Esophagus squamous epithelium (tissue), 5 donors: ENCODE data around the gene CLEC3B. TPM values are rescaled to one million over a fixed set of nuclear protein-coding genes. Genes with fewer than 3 reads are reported as not detected.

Experiments used
- DNase-seq: peaks from one replicate; lab custom pipeline; 2025; lab: John Stamatoyannopoulos, UW
- H3K27ac ChIP-seq, 4 donors: fragments of 200-600 bp; sonication (generic); one replicate each; pipeline ENCODE4 v1.5.1; 2016 to 2019; ENCODE audit warnings: mild to moderate bottlenecking in 1 of 4
- H3K27me3 ChIP-seq, 4 donors: fragments of 200-600 bp; sonication (generic); 1 replicate in 3 of 4; 2 replicates in 1 of 4; pipeline versions ENCODE4 v1.5.1 to v1.6.0; 2017 to 2021; ENCODE audit warnings: antibody characterized with exemption in 1 of 4
- H3K36me3 ChIP-seq, 3 donors: fragments of 200-600 bp; sonication (generic); one replicate each; pipeline ENCODE4 v1.5.1; 2016 to 2019
- H3K4me1 ChIP-seq, 3 donors: fragments of 200-600 bp; sonication (generic); one replicate each; pipeline ENCODE4 v1.5.1; 2017 to 2019
- H3K4me3 ChIP-seq, 4 donors: fragments of 200-600 bp; sonication (generic); 1 replicate in 3 of 4; 2 replicates in 1 of 4; pipeline ENCODE4 v1.5.1; 2016 to 2019; ENCODE audit warnings: mild to moderate bottlenecking in 2 of 4, moderate library complexity in 1 of 4
- H3K9me3 ChIP-seq, 3 donors: fragments of 200-600 bp; sonication (generic); one replicate each; pipeline ENCODE4 v1.5.1; 2016 to 2019
- POLR2A ChIP-seq, 4 donors: fragments of 450-650 bp; IDR thresholded peaks; one replicate each; pipeline ENCODE4 v1.6.1; 2017; ENCODE audit warnings: antibody characterized with exemption in 4 of 4, mild to moderate bottlenecking in 4 of 4, moderate library complexity in 3 of 4
- WGBS, 2 donors: methylation state at CpG; one replicate each; pipeline ENCODE4 v1.1.5; 2018; 5-methylcytosine and 5-hydroxymethylcytosine counted together
- intact Hi-C: fragments of 100-400 bp; cut with DNase I; formaldehyde crosslinking; loops from one replicate; pipeline ENCODE4 v1.15.0; 2022
- total RNA-seq, 4 donors: library from RNA; depleted of rRNA; stranded (reverse); fragments of >200 nt; gene quantifications; one replicate each; pipeline ENCODE4 v1.1.0, GENCODE V29; 2016
- TF ChIP-seq, protein P1 (sequence below), 6 experiments: fragments of 450-650 bp in 4 of 6; fragments of 200-600 bp in 2 of 6; sonication (generic) in 2 of 6; IDR thresholded peaks; one replicate each; pipeline ENCODE4 v1.5.1; 2016 to 2019; ENCODE audit warnings: antibody characterized with exemption in 6 of 6, mild to moderate bottlenecking in 4 of 6, moderate library complexity in 4 of 6
- donor health status: DM: yes; HTN: yes; CAD: no.

CLEC3B gene
- total RNA-seq, 4 donors from 2014 or later = 4.3 to 28.8 (median 6.9) TPM

DNA sequence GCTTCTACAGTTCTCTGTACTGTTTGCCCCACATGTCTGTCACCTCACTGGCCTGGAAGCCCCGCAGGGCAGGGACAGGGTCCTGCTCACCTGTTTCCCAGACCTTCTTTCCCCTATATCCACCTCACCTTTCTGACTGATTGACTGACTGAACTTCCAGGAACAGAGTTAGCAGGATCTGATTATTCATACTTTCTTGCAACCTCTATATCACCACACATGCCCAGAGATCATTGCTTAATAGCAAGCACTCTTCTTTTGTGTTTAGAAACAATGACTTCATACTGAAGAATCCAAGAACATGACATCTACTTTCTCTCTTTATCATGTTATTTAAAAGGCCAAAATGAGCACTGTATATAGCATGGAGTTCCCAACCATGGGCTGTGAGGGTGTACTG lies 18.0 kb upstream of the CLEC3B start:
- H3K4me3 ChIP-seq = no peak overlapping the region
- no peak for DNase-seq
- no peak overlapping the region for H3K27ac ChIP-seq
- peaks cover 0 to 80% (median 0%) of the 10 kb centered on the region in 3 donors for H3K36me3 ChIP-seq
- no peaks in the 10 kb centered on the region for H3K27me3 ChIP-seq
- WGBS, 2 donors = 100% methylated on average over 1 of the region's 1 CpG
- H3K9me3 ChIP-seq = no peaks in the 10 kb centered on the region
- TF ChIP-seq, protein P1, sequence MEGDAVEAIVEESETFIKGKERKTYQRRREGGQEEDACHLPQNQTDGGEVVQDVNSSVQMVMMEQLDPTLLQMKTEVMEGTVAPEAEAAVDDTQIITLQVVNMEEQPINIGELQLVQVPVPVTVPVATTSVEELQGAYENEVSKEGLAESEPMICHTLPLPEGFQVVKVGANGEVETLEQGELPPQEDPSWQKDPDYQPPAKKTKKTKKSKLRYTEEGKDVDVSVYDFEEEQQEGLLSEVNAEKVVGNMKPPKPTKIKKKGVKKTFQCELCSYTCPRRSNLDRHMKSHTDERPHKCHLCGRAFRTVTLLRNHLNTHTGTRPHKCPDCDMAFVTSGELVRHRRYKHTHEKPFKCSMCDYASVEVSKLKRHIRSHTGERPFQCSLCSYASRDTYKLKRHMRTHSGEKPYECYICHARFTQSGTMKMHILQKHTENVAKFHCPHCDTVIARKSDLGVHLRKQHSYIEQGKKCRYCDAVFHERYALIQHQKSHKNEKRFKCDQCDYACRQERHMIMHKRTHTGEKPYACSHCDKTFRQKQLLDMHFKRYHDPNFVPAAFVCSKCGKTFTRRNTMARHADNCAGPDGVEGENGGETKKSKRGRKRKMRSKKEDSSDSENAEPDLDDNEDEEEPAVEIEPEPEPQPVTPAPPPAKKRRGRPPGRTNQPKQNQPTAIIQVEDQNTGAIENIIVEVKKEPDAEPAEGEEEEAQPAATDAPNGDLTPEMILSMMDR (IDR thresholded peaks at IDR 0.05) = no peak
- no peak for TF ChIP-seq POLR2A (IDR thresholded peaks at IDR 0.05)
- intact Hi-C loops = no loop called here
- peaks cover 12 to 38% (median 24%) of the 10 kb centered on the region in 3 donors for H3K4me1 ChIP-seq

DNA sequence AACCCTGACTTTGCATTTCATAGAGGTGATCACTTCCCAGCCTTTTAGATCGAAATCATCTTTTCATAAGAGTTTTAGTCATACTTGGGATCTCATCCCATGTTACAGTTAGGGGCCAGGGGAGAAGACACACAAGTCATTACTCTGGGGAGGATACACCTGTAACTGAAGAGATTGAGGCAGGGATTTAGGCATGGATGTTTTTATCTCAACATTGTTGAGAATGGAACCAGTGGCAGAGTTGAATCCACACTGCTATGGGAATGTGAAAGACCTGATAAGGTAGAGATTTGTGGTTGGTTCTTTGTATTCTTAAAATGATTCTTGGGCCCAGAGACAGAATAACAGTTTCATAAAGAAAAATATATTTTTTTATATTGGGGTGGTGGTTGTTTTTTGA lies 16.2 kb upstream of the CLEC3B start:
- DNase-seq = no peak
- WGBS, 2 donors = 90% methylated on average over 1 of the region's 1 CpG; no CpG with 5 or more reads in 1 of the 2 donors
- TF ChIP-seq, protein P1 (IDR thresholded peaks at IDR 0.05) = no peak
- TF ChIP-seq POLR2A (IDR thresholded peaks at IDR 0.05) = no peak
- Histone ChIP-seq H3K36me3 (peaks cover 0 to 81% (median 0%) of the 10 kb centered on the region in 3 donors), H3K27me3 (no peaks in the 10 kb centered on the region), H3K9me3 (no peaks in the 10 kb centered on the region), H3K4me3 (no peak overlapping the region), H3K4me1 (peaks cover 12 to 41% (median 24%) of the 10 kb centered on the region in 3 donors), H3K27ac (peak overlapping the region in 2 of 4 donors; percentile 76 to 87)
- intact Hi-C loops = no loop called here

DNA sequence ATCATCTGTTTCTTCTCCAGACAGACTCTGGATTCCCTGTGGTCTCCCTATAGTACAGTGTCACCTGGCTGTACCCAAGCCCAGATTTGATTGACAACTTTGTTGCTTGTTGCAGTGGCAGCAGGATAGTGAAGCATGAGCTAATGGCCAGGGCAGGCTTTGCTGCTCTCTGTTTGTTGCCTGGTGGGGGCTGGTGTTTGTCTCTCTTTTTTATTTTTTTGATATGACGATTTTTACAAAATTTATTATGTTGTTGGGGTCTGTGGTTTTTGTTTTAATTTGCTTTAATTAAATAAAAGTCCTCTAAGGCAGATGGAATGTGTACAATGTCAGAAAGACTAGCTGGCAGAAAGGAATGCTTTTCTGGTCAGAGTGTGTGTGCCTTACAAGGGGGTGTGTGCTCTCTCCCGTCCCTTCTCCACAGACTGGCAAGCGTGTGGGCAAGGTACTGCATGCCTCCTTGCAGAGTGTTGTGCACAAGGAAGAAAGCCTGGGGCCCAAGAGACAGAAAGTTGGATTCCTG lies 15.2 kb upstream of the CLEC3B start:
- WGBS, 2 donors = 25 to 40% methylated on average over 3 of the region's 3 CpGs
- Histone ChIP-seq H3K4me3 (no peak overlapping the region), H3K36me3 (peaks cover 0 to 82% (median 0%) of the 10 kb centered on the region in 3 donors), H3K4me1 (peaks cover 12 to 41% (median 24%) of the 10 kb centered on the region in 3 donors), H3K9me3 (no peaks in the 10 kb centered on the region), H3K27me3 (no peaks in the 10 kb centered on the region), H3K27ac (peak overlapping the region; percentile 57 to 87 (median 81))
- intact Hi-C loops = no loop called here
- no peak for DNase-seq
- TF ChIP-seq, protein P1 (IDR thresholded peaks at IDR 0.05) = no peak
- TF ChIP-seq POLR2A (IDR thresholded peaks at IDR 0.05) = no peak

DNA sequence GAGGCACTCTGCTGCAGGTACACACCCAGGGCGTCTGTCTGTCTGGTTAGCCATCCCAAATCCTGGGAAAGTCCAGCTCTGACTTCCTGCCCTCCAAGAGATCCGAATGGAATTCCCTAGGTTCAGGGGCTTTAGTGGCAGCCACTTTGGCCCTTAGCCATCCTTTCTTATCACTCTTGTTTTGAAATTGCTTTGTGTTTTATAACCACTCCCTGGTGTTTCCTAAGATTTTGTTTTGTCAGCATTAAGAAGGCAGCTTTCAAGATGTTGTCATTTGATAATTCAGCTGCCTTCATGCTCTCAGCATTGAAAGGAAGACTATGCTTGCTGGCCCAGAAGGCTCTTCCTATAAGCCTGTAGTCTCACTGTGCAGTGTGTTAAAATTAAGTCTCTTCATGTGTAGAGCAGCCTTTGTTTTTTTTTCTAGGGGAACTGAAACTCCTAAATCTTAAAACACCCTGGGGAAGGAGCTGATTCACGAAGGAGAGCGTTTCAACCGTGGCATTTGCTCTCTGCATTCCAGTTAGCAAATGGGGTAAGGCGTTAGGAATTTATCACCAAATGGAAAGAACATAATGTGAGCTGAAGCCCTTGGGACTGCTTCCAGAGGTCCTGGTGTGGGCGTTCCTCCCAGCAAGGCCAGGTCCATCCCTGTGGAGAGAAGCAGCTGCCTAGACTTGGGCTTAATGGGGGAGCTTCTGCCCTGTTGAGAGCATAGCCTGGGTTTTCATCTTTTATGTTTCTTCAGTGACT lies 14.2 kb upstream of the CLEC3B start:
- WGBS, 2 donors = 18 to 30% methylated on average over 7 of the region's 7 CpGs

More for the DNA sequence above, 14.2 kb upstream of the CLEC3B start:
- Histone ChIP-seq H3K27me3 (no peaks in the 10 kb centered on the region), H3K4me1 (peaks cover 12 to 41% (median 24%) of the 10 kb centered on the region in 3 donors), H3K27ac (peak overlapping the region; percentile 57 to 87 (median 81)), H3K9me3 (no peaks in the 10 kb centered on the region), H3K36me3 (peaks cover 0 to 86% (median 0%) of the 10 kb centered on the region in 3 donors), H3K4me3 (peak overlapping the region in 1 of 4 donors; percentile 16)
- no peak for DNase-seq
- intact Hi-C loops = no loop called here
- TF ChIP-seq, protein P1 (IDR thresholded peaks at IDR 0.05) = no peak
- no peak for TF ChIP-seq POLR2A (IDR thresholded peaks at IDR 0.05)
